ENCODE measurements around the gene MICAL3.

Gene MICAL3

DNA sequence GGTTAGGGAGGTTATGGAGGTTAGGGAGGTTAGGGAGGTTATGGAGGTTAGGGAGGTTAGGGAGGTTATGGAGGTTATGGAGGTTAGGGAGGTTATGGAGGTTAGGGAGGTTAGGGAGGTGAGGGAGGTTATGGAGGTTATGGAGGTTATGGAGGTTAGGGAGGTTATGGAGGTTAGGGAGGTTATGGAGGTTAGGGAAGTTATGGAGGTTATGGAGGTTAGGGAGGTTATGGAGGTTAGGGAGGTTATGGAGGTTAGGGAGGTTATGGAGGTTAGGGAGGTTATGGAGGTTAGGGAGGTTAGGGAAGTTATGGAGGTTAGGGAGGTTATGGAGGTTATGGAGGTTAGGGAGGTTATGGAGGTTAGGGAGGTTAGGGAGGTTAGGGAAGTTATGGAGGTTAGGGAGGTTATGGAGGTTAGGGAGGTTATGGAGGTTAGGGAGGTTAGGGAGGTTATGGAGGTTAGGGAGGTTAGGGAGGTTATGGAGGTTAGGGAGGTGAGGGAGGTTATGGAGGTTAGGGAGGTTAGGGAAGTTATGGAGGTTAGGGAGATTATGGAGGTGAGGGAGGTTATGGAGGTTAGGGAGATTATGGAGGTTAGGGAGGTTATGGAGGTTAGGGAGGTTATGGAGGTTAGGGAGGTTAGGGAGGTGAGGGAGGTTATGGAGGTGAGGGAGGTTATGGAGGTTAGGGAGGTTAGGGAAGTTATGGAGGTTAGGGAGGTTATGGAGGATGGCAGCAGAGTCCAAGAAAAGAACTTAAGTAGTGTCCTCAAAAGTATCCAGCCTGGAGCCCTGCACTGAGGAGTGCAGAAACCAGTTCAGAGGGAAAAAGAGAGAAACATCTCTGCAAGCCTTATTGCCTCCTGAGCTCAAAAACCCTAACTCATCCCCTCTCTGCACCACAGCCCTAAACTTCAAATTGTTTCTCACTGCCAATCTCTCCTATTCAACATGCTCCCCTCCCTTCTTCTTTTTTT lies 147.2 kb downstream of the MICAL3 start:
- peak; percentile 65 for DNase-seq

DNA sequence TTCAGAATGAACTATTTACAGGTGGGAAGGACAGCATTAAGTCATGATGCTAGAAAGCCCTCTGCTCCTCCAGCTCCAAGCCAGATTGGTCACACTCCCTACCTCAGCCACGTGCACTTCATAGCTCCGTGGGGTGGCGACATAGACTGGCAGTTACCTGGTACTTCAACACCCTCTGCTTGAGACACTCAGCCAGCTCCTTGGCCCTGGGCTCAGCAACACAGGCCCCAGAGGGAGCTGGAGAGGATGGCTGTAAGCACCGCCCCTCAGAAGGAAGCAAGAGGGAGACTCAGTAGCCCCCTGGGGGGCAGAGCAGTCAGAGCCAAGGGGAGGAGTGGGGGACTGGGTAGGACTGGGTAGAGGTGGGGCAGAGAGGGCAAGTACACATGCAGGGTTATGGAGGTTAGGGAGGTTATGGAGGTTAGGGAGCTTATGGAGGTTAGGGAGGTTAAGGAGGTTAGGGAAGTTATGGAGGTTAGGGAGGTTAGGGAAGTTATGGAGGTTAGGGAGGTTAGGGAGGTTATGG lies 148.0 kb downstream of the MICAL3 start:
- DNase-seq, result peak; percentile 51

DNA sequence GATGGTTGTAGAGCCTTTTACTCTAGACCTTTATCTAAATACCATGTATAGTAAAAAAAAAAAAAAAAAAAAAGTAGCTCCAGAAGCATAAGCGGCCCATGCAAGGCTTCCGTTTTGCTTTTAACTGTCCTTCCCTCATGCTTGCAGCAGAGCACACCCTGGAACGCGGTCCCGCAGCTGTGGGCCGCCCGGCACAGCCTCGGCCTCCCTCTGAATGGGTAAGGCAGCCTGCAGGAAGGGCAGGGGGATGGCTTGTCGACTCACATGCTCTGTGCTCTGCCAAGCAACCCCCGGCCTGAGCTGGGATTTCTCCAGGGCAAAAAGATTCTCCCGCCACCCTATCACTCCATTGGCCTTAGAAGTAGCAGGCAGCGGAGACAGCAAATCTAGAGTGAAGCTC lies 148.7 kb downstream of the MICAL3 start:
- DNase-seq, result no peak

DNA sequence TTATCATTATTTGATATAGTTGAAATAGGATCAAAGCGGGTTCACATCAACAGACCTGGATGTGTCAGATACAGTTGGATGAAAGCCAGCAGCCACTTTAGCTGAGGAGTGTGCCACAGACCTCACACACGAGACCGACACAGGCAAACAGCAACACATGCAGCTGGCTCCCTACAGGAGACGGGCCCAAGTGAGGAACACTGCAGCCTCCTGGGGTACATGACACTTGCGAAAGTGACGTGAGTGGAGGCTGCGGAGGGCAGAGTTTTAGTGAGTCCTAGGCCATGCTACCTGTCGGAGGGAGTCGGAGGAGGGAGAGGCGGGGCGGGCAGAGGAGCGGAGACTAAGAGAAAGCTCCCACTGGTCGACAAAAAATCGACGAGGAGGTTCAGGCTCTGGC lies 149.2 kb downstream of the MICAL3 start:
- DNase-seq, result no peak

DNA sequence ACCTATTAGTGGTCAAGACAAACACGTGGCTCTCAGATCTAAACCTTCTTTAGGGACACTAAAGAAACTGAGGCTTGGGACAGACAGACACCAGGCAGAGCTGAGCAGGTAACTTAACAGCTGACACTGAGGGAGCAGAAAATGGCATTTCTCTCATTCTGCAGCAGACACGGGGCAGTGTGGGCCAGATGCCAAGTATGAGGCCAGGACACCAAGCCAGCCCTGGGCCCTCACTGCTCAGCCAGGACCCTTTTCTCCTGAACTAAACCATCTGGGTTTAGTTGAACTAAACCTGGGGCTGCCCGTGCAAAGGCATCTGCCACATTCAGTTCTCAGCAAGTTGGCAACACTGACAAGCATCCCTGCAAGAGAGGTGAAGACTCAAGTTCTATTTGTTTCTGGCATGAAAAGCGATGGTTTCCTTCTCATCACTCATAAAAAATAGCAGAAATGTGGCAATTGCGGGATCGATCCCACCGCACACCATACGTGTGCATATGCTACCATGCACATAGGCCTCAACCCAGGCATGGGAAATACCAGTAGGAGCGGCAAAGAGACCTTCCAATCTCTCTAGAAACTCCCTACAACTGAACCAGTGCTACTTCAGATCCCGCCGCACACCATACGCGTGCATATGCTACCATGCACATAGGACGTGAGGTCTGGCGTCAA lies 150.0 kb downstream of the MICAL3 start:
- no peak for DNase-seq

DNA sequence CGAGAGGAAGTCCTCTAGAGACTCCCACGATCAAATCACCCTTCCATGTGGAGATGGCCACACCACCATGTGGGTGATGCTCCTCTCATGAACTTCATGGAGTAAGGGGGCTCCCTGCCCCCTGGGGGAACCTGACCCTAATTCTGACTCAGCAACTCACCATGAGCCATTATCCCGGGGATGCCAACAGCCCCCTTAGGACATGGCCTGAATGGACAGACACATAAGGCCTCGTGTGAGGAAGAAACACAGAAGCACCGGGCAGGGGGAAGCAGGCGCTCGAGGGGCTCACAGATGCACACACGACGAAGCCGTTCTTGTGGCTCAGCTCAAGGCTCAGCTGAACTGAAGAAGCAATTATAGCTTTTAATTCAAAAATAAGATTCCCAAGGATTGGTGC lies 150.6 kb downstream of the MICAL3 start:
- DNase-seq, result no peak

DNA sequence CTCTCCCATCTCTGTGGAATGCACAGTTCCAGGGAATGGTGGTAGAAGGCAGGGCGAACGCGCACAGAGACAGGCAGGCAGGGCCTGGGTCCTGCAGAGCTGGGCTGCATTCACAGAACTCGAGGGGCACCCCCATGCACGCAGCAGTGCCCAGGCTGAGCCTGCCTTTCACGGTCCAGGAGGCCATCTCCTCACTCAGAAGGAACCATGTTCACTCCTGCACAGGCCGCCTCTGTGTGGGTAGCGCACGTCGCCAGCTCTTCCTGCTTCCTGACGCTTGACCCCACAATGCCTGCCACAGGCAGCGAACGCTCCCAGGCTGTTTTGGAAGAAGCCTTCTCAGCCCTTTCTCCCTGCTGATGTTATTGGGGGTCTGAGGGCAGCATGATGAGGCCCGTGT lies 151.2 kb downstream of the MICAL3 start:
- no peak for DNase-seq

DNA sequence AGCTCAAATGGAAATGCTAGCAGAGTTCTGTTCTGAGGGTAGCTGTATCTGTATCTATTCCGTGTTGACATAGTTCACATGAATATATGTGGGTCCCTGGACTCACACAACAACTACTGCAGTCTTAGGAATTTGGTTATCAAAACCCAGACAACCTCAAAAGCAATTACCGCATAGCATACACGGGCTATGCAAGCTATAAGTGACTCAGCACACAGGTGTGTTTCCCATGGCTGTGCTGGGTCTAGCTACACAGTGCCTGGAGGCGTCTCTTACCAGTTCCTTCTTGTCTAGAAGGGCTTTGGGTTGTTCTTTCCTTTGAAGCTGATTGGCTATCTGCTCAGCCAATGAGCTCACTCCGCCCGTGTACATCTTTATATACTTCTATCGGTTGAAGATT lies 151.9 kb downstream of the MICAL3 start:
- DNase-seq, result peak; percentile 14

DNA sequence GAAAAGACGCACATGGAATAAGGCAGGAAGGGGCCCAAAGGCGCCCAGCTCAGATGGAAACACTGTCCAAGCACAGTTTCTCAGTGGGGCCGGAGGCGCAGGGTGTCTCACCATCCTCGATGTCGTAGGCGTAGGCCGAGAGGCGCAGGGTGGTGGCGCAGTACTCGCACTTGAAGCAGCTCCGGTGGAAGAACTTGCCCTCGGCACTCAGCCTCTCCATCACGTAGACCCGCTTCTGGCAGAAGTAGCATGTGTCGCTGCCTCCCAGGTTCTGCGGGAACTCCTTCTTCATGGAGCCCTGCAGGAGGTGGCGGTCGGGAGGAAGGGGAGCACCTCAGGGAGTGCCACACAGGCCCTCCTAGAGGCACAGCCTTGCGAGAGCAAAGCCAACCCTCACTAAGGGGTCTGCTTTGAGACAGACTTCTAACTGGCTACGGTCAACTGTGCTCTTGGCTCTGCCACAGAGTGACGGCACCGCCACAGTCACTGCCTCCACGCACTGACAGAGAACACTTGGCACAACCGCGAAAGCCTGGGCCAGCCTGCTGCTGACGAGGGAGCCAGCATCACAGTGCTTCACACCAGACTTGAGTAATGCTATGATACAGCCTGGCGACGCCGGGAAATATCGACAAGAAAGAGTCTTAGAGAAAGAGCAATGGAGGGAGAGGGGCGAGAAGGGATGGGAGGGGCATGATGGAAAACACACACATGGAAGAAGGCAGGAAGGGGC lies 152.5 kb downstream of the MICAL3 start:
- no peak for DNase-seq

DNA sequence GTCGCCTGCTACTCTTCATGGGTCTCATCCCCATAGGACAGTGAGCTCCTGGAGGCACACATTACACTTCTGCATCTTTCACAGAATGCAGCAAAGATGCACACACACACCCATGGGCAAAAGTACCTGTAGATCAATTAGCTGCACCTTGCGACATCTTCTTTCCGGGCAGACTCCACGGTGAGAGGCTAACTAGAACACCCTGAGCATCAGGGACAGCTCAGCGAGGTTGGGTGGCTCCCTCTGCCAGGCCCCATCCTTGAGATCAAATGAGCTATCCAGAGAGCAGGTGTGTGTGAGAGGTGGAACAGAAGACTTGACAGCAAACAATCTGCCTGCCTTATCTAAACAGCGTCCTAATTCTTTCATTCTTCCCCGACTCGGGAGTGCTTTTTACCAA lies 154.0 kb downstream of the MICAL3 start:
- DNase-seq, result no peak

DNA sequence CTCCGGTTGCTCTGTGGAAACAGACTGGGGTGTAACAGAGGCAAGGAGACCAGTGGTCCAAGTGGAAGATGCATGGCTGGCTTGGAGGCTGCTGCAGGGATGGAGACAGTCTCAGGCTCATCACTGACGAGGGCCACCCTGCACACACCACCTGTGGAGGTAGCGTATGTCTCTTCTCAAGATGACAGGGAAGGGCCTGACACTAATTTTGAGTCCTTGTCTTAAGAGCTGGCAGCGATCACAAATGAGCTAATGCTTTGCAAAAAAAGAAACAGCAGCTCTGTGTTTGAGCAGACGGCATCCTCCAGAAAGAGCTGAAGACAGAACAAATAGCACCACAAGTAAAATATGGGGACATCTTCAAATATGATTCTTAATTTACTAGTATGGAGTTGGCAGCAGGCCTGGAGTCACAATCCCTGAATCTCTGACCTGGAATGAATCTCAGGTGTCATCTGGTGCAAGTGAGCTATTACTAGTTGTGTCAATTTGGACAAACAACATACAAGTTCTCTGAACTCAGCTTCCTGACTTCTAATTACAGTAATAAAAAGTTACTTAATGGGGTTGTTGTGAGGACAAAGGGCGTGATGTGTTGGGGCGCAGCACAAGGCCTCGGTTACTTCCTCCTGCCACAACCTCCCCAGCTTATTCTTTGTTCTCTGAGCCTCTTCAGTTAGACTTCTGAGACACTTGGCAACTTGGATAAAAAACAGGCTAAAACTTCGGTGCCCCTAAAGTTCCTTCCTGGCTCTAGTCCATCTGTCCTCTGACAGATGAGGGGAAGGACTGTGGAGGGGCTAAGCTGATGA lies 154.9 kb downstream of the MICAL3 start:
- DNase-seq, result no peak

DNA sequence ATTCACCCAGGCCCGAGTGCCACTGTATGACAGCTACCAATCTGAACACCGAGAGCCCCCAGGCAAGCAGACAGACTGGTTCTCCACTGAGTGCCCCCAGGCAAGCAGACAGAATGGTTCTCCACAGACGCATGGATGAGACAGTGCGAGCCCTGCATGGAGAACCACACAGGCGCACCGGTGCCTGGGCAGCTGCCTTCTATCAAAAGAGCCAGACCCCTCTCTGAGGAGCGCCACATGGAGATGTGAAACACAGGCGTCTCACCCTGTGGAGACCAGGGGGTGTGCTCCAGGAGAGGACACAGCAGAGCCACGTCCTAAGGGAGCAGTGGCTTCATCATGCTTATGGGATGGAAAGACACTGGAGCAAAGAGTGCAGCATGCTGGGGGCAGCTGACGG lies 155.6 kb downstream of the MICAL3 start:
- no peak for DNase-seq

DNA sequence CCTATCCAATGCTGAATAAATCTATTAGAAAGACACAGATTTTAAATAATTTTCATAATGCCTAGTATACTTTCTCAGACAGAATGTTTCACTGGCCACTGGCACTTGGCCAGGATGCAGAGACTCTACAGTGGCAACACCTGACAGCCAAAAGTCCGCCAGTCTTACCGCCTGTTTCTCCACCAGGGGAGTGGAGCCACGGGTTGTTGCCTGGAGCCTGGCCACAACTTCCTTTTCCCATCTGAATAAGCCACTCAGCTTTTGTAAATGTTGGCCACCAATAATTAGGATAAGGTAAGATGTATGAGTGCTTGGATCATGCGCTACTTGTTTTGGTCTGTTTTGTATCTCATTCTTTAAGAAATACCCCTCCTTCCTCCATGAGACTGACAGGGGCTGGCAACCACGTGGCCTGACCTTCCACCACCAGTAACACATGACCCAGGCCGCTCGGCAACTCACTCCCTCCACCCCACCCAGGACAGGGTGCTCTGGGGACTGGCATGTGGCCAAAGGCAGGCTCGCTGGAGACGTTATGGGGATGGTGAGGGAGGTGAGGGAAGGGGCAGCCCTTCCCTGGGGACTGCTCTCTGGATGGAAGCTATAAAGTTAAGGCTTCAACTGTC lies 157.1 kb downstream of the MICAL3 start:
- DNase-seq, result no peak

DNA sequence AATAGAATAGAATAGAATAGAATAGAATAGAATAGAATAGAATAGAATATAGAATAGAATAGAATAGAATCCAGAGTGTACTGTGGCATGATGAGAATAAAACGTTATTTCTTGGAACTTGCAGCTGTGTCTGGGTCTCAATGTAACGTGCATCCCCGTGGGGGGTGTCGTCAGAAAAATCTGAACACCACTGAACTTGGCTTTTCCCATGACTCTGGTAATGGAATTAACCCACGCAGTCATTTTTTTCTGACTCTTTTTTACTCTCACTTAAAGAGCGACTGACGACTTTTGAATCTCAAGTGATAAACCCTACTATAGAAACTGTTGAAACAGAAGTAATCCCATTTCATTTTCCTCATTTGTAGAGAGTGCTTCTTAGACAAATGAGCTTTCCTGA lies 157.7 kb downstream of the MICAL3 start:
- DNase-seq, result no peak

DNA sequence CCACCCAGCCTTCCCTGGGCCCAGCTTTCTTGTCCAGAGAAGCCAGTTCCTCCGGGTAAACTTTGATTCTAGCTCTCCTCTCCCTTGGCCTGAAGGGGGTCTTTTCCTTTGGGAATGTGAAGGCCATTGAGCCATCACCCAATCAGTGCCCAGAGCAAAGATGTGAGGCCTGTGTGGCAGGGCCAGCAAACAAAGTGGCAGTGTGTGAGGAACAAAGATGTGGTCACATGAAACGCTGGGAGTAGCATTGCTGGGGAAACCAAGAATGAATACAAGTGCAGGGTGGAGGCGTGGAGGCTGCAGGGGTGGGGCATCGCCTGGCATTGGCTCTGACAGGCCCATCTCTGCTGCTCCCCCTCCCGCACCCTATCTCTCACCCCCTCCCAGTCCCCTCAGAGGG lies 158.2 kb downstream of the MICAL3 start:
- DNase-seq, result peak; percentile 50

DNA sequence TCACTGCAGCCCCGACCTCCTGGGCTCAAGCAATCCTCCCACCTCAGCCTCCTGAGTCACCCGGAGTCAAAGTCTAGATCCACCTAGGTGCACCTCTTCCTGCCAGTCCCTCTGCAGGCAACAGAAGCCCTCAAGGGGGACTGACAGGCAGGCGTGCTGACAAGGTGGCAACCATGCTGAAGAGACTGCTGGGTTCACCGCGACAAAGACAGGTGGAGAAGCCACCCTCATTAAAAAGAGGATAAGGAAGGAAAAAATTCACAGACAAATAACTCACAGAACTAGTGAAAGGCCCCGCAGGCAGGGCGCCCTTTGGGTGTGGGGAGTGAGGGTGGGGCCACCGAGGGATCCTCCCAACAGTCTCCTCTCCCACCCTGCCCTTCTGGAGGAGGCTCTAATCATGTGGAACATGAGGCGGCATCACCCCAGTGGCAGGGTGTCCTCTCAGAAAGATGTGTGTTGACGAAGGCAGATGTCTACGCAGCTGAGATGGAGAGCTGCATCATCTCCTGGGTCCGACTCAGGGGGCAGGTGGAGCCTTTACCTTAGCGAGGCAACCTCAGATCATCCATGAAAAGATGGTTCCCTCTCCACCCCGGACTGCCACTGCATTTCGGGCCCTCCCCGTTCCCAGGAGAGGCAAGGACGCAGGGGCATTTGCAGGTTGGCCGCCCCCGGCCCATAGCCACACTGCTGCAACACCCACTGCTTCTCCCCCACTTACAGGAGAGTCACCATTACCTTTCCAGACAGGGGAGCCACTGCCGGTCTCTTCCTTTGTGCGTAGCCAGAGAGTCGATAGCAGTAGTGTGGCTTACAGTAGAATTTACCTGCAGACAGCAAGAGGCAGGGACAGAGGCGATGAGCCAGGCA lies 158.9 kb downstream of the MICAL3 start:
- no peak for DNase-seq

DNA sequence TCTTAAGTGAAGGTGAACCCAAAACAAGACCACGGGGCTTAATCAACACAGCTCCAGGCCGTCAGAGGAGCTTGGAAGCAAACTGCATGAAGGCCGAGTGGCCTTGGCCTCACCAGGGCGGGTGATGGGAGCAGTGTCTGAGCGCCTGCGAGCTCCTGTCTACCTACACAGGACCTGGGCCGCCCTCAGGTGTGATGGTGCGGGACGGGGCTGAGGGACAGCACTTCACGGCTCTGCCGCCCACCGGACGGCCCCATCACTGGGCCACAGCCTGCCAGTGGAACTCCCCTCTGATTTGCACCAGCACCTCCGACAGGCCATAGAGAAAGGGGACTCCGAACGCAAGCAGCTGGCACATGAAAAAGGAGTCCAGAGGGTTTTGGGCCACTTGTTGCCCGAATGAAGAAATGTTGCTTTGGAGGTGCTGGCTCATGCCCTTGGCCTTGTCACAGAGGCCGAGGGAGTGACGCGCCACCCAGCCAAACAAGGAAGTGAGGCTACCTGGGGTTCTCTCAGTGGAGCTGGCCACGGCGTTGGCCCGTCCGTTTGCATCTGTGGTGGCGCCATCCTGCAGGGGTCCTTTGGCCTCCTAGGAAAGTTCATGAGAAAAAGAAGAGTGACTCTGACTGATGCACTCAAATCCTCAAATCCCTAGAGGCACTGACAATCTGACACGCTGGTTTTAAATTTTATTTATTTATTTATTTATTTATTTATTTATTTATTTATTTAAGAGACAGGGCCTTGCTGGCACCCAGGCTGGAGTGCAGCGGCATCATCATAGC lies 159.8 kb downstream of the MICAL3 start:
- no peak for DNase-seq

DNA sequence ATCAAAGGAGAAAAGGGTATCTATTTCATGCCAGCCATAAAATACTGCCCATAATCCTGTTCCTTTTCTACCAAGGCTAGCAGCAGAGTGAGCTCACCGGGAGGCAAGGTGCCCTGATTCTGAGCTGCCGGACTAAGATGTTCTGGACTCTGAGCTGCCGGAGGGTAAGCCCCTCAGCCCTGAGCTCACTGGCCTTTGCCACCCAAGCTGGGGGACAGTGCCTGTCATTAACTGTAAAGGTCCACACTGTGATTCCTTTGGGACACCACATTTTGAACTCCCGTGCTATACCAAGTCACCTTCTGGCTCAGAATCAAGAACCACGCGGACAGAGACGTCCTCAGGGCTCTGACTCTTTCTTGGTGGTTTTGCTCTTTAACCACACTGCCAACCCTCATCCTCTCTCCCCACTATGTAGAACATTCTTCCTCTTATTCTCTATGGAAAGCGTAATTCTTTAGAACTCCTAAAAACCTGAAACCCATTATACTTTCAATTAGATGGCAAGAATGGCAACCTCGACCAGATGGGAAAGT lies 161.6 kb downstream of the MICAL3 start:
- no peak for DNase-seq

DNA sequence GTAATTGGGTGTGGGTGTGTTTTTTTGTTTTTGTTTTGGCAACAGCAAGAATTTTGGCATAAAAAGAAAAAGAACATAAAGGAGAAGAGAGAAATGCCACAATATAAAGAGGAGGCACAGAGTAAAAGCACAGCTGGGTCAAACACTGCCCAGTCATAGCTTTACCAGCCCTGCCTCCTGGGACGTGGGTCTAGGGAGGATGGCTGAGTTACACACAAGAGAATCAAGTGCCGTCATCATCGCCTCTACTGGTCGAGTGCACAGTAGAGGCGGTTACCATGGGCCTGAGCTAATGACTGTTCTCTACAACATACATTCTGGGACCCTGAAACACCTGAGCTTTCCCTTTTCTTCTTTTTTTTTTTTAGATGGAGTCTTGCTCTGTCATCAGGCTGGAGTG lies 162.5 kb downstream of the MICAL3 start:
- no peak for DNase-seq

Data from eye (tissue), 1 donor.